Pancreas (tissue), 10 donors: Measurements from ENCODE around the gene CDC20. TPM values are rescaled to one million over a fixed set of nuclear protein-coding genes. Genes with fewer than 3 reads are reported as not detected.

Source experiments
- ATAC-seq, 4 donors: fragments of 200-7000 bp; cut with Tn5 transposase; one replicate each; pipeline versions ENCODE4 v1.8.0 to v1.9.1; 2020; ENCODE audit warnings: mild to moderate bottlenecking in 4 of 4, moderate library complexity in 4 of 4
- DNase-seq, 6 donors: peaks; one replicate each; pipeline ENCODE4 v3.0.0-alpha.2; 2020
- FAIRE-seq: peaks from 2 replicates; lab custom pipeline; 2012; peaks lifted over from hg19 to GRCh38; lab: Jason Lieb, UNC
- H3K27ac ChIP-seq, 4 donors: fragments of 200-600 bp; sonication (generic); 1 replicate in 3 of 4; 2 replicates in 1 of 4; pipeline versions ENCODE4 v1.5.0 to v1.8.0; 2020
- H3K27me3 ChIP-seq, 4 donors: fragments of 200-600 bp; one replicate each; pipeline ENCODE4 v1.8.0; 2021
- H3K36me3 ChIP-seq, 3 donors: fragments of 200-600 bp; sonication (generic) in 1 of 3; one replicate each; pipeline versions ENCODE4 v1.5.0 to v1.8.0; 2020 to 2021
- H3K4me1 ChIP-seq, 3 donors: fragments of 200-600 bp; one replicate each; pipeline ENCODE4 v1.8.0; 2021
- H3K4me3 ChIP-seq, 4 donors: fragments of 200-600 bp; sonication (generic) in 2 of 4; one replicate each; pipeline versions ENCODE4 v1.5.0 to v1.8.0; 2020 to 2021
- H3K9me3 ChIP-seq, 4 donors: fragments of 200-600 bp; one replicate each; pipeline ENCODE4 v1.8.0; 2021
- WGBS, 2 donors: extraction: QIAGEN DNeasy Blood & Tissue Kit; methylation state at CpG; one replicate each; pipeline ENCODE4 v1.1.7; 2013; 5-methylcytosine and 5-hydroxymethylcytosine counted together
- intact Hi-C, 3 donors: fragments of 100-400 bp; cut with DNase I; formaldehyde crosslinking; loops; one replicate each; pipeline versions ENCODE4 v1.11.1 to v1.14.2; 2022
- polyA plus RNA-seq, 2 donors: library from polyadenylated mRNA; stranded (reverse); fragments of 200-250 nt; gene quantifications; one replicate each; pipeline ENCODE4 v1.2.3, GENCODE V29; 2013
- total RNA-seq, 6 donors: library from RNA; stranded (reverse); fragmentation: NEBNext Ultra II Directional in 4 of 6; extraction: Animal tissue kit (Norgen Biotek cat#: 25700) in 4 of 6; gene quantifications; one replicate each; pipeline versions ENCODE4 v1.2.1 to v1.2.4, GENCODE V29; 2021 to 2023
- TF ChIP-seq, protein P1 (sequence below), 4 donors: fragments of 200-600 bp; sonication (generic) in 3 of 4; IDR thresholded peaks; one replicate each; pipeline versions ENCODE4 v1.5.0 to v1.8.0; 2021; ENCODE audit warnings: antibody characterized with exemption in 4 of 4
- donor health status: healthy with polysubstance abuse.
- donor health status: DM: no; HTN: no; CAD: no; lungs with moderate emphysema.
- donor health status: DM: no; HTN: no; CAD: no.
- donor health status: control.
- donor health status: control.
- donor health status: Bipolar disorder and iron deficiency.
- donor health status: DM: yes; HTN: yes; CAD: no.
- donor health status: DM: no; HTN: no; CAD: no.
- donor health status: DM: no; HTN: no; CAD: no.
- donor health status: DM: yes; HTN: yes; CAD: no.

The CDC20 gene
- total and polyA plus RNA-seq, 8 donors = 0.12 to 1.8 (median 0.52) TPM

DNA sequence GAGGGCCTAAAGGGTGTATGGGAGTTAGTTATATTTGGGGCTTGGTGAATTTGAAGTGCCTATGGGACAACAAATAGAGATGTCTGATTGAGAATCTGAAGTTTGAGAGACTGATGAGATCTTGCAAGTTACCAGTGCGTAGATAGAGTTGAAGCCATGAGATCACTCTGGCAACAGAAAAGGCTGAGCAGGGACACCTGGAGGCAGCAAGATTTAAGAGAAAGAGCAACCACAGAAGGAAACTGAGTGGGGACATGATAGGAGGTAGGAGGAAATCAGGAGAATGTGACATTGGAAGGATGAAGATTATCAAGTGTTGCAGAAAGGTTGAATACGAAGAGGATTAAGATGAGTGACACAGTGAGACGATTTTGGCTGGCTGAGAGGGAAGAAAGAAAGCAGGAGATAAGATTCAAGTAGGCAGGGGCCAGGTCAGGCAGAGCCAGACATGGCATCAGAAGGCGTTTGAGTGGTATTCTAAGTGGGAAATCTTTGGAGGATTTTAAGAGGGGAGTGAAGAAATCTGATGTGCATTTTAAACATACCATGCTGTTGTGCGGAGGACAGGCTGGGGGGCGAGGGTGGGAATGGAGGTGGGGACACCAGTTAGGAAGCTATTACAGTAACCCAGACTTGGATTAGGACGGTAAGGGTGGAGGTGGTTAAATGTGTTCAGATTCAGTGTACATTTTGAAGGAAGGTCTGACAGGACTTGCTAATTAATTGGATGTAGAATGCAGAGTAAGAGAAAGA, 24.2 kb upstream of the CDC20 start:
- H3K27ac ChIP-seq = no peak overlapping the region
- no peak overlapping the region for H3K4me3 ChIP-seq
- TF ChIP-seq, protein P1, sequence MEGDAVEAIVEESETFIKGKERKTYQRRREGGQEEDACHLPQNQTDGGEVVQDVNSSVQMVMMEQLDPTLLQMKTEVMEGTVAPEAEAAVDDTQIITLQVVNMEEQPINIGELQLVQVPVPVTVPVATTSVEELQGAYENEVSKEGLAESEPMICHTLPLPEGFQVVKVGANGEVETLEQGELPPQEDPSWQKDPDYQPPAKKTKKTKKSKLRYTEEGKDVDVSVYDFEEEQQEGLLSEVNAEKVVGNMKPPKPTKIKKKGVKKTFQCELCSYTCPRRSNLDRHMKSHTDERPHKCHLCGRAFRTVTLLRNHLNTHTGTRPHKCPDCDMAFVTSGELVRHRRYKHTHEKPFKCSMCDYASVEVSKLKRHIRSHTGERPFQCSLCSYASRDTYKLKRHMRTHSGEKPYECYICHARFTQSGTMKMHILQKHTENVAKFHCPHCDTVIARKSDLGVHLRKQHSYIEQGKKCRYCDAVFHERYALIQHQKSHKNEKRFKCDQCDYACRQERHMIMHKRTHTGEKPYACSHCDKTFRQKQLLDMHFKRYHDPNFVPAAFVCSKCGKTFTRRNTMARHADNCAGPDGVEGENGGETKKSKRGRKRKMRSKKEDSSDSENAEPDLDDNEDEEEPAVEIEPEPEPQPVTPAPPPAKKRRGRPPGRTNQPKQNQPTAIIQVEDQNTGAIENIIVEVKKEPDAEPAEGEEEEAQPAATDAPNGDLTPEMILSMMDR (IDR thresholded peaks at IDR 0.05) = no peak
- intact Hi-C loops = no loop called here
- DNase-seq = no peak
- H3K9me3 ChIP-seq = no peaks in the 10 kb centered on the region
- FAIRE-seq = no peak
- H3K4me1 ChIP-seq = no peaks in the 10 kb centered on the region
- H3K27me3 ChIP-seq = no peaks in the 10 kb centered on the region
- 68 to 70% methylated on average over 7 of the region's 7 CpGs for WGBS, 2 donors
- no peak for ATAC-seq
- no peaks in the 10 kb centered on the region for H3K36me3 ChIP-seq

DNA sequence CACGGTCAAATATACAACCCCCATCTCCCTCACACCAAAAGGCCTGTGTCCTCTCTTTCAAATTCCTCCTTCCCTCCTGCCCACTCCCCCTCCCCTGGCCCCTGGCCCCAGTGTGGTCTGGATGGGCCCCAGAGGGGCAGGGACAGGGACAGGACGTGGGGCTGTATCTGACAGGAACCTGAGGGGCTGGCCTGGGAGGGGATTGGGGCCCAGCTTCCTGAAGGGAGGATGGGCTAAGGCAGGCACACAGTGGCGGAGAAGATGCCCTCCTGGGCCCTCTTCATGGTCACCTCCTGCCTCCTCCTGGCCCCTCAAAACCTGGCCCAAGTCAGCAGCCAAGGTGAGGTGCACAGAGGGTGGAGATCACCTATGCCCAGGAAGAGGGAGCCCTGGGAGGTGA, 21.2 kb upstream of the CDC20 start, which contains the start of gene MPL:
Gene MPL (plus strand): TSS at position 231 of the 400 bp plus-strand sequence. CDS start 31 bp downstream, at position 262.
- H3K36me3 ChIP-seq = no peaks in the 10 kb centered on the region
- no peaks in the 10 kb centered on the region for H3K9me3 ChIP-seq
- H3K4me3 ChIP-seq = no peak within 1 kb of the TSS
- 87 to 91% methylated on average over 3 of the region's 3 CpGs for WGBS, 2 donors
- TF ChIP-seq, protein P1 (IDR thresholded peaks at IDR 0.05) = no peak
- no peak for FAIRE-seq
- H3K27me3 ChIP-seq = no peaks in the 10 kb centered on the region
- no peak for ATAC-seq
- intact Hi-C loops = no loop called here
- H3K27ac ChIP-seq = no peak within 1 kb of the TSS
- no peak for DNase-seq
- no peaks in the 10 kb centered on the region for H3K4me1 ChIP-seq

DNA sequence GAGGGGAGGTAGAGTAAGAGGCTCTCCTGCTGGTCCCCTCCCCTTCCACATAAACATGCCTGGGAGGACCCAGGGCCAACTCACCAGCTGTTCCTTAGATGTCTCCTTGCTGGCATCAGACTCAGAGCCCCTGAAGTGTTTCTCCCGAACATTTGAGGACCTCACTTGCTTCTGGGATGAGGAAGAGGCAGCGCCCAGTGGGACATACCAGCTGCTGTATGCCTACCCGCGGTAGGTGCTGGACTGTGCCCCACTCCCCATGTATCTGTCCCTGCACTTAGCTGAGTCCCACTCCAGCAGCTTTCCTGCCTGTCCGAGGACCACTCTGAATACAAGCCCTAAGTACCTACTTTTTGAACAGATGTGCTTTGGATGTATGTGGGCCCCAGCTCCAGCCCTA, 20.8 kb upstream of the CDC20 start:
- Histone ChIP-seq H3K27ac (no peak overlapping the region), H3K9me3 (no peaks in the 10 kb centered on the region), H3K27me3 (no peaks in the 10 kb centered on the region), H3K4me1 (no peaks in the 10 kb centered on the region), H3K36me3 (no peaks in the 10 kb centered on the region), H3K4me3 (no peak overlapping the region)
- FAIRE-seq (no peak), DNase-seq (no peak), ATAC-seq (no peak)
- 84 to 97% methylated on average over 5 of the region's 5 CpGs for WGBS, 2 donors
- intact Hi-C loops = no loop called here
- TF ChIP-seq, protein P1 (IDR thresholded peaks at IDR 0.05) = no peak

DNA sequence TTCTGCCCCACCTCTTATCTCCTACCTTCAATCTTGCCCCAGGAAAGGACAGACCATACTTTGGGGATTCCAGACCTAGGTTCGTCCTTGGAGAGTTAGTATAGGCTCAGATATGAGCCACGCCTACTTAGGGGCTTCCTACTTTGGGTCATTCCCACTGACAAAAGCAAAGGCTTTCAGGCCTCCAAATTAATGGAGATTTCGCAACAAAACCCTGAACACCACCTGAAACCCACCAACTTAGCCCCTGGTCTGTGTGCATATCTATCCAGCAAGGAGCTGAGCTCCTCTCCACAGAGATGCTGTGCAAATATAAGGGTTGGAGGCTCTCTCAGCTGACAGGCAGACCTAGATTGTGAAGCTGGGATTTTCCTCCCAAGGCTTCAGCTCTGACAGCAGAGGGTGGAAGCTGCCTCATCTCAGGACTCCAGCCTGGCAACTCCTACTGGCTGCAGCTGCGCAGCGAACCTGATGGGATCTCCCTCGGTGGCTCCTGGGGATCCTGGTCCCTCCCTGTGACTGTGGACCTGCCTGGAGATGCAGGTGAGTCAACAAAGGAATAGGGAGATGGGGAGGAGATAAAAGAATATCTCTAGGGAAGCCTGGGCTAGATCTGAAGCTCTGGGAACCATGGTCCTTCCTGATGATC, 19.1 kb upstream of the CDC20 start:
- Histone ChIP-seq H3K36me3 (no peaks in the 10 kb centered on the region), H3K4me3 (no peak overlapping the region), H3K27ac (no peak overlapping the region), H3K9me3 (no peaks in the 10 kb centered on the region), H3K27me3 (no peaks in the 10 kb centered on the region), H3K4me1 (no peaks in the 10 kb centered on the region)
- no peak for DNase-seq
- intact Hi-C loops = no loop called here
- ATAC-seq = no peak
- FAIRE-seq = no peak
- 89 to 92% methylated on average over 6 of the region's 6 CpGs for WGBS, 2 donors
- TF ChIP-seq, protein P1 (IDR thresholded peaks at IDR 0.05) = no peak

DNA sequence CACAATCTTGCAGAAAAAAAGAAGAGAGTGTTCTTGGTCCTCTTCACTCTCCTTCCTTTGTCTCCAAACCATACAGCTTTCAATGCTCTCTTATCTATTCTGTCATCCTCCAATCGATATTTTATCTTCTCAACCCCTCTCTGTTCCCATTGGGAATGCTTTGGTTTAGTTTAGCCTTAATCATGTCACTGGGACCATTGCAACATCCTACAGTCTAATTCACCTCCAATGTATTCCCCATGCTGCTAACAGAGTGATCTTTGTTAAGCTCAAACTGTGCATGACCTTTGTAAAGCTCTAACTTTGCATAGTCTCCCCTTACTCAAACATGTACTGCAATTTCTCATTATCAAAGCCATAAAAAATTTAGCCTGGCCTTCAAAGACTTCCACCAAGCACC, 18.2 kb upstream of the CDC20 start:
- DNase-seq = no peak
- 16 to 17% methylated on average over 1 of the region's 1 CpG for WGBS, 2 donors
- intact Hi-C loops = no loop called here

More for the DNA sequence above, 18.2 kb upstream of the CDC20 start:
- FAIRE-seq = no peak
- Histone ChIP-seq H3K36me3 (no peaks in the 10 kb centered on the region), H3K9me3 (no peaks in the 10 kb centered on the region), H3K27me3 (no peaks in the 10 kb centered on the region), H3K4me3 (no peak overlapping the region), H3K27ac (no peak overlapping the region), H3K4me1 (no peaks in the 10 kb centered on the region)
- ATAC-seq = no peak
- TF ChIP-seq, protein P1 (IDR thresholded peaks at IDR 0.05) = no peak
